Body of pancreas (tissue), 4 donors: Measurements from ENCODE around the gene THAP12. TPM values are rescaled to one million over a fixed set of nuclear protein-coding genes. Genes with fewer than 3 reads are reported as not detected.

Experiments used
- ATAC-seq: fragments of 150-250 bp; one replicate; pipeline ENCODE4 v1.9.1; 2016
- DNase-seq, 4 donors: peaks; one replicate each; pipeline ENCODE4 v3.0.0-alpha.2; 2019
- H3K27ac ChIP-seq, 4 donors: fragments of 200-600 bp; sonication (generic); 1 replicate in 3 of 4; 2 replicates in 1 of 4; pipeline versions ENCODE4 v1.5.1 to v1.6.1; 2016 to 2019; ENCODE audit warnings: mild to moderate bottlenecking in 1 of 4, mixed read lengths in 1 of 4, moderate library complexity in 1 of 4
- H3K27me3 ChIP-seq, 2 donors: fragments of 200-600 bp; sonication (generic); one replicate each; pipeline ENCODE4 v1.6.0; 2016; ENCODE audit warnings: mild to moderate bottlenecking in 1 of 2
- H3K36me3 ChIP-seq, 2 donors: fragments of 200-600 bp; sonication (generic); replicated peaks in 1 of 2; 2 replicates each; pipeline ENCODE4 v1.5.1; 2016; ENCODE audit warnings: low read depth in 2 of 2; ENCODE audit not compliant: insufficient read depth in 1 of 2
- H3K4me1 ChIP-seq: fragments of 200-600 bp; sonication (generic); one replicate; pipeline ENCODE4 v1.6.0; 2016
- H3K4me3 ChIP-seq, 2 donors: fragments of 200-600 bp; sonication (generic); 1 replicate in 1 of 2; 2 replicates in 1 of 2; pipeline ENCODE4 v1.5.1; 2016 to 2019
- H3K9me3 ChIP-seq, 3 donors: fragments of 200-600 bp; sonication (generic); 1 replicate in 2 of 3; 2 replicates in 1 of 3; pipeline ENCODE4 v1.5.1; 2016
- CTCF ChIP-seq, 7 experiments: fragments of 450-650 bp in 4 of 7; fragments of 200-600 bp in 3 of 7; sonication (generic) in 3 of 7; IDR thresholded peaks; one replicate each; pipeline ENCODE4 v1.5.1; 2016 to 2019; ENCODE audit warnings: antibody characterized with exemption in 7 of 7
- POLR2A ChIP-seq, 3 donors: fragments of 450-650 bp; IDR thresholded peaks; one replicate each; pipeline ENCODE4 v1.6.1; 2016; ENCODE audit warnings: antibody characterized with exemption in 3 of 3, mild to moderate bottlenecking in 2 of 3
- WGBS, 2 donors: methylation state at CpG; one replicate each; pipeline ENCODE4 v1.1.5; 2017; 5-methylcytosine and 5-hydroxymethylcytosine counted together
- intact Hi-C: fragments of 100-400 bp; cut with DNase I; formaldehyde crosslinking; loops from one replicate; pipeline ENCODE4 v1.15.1; 2023
- total RNA-seq, 2 donors: library from RNA; depleted of rRNA; stranded (reverse); fragments of >200 nt; gene quantifications; one replicate each; pipeline ENCODE4 v1.1.0, GENCODE V29; 2016

The THAP12 gene
- total RNA-seq, 2 donors from 2014 or later = 42.5 to 47.5 TPM

- H3K4me1 ChIP-seq = peaks cover 40% of the 10 kb centered on the region
- intact Hi-C loops = no loop called here
- H3K9me3 ChIP-seq = no peaks in the 10 kb centered on the region
- DNase-seq (no peak), ATAC-seq (no peak)
- TF ChIP-seq CTCF (IDR thresholded peaks at IDR 0.05) = no peak
- no peak for TF ChIP-seq POLR2A (IDR thresholded peaks at IDR 0.05)
- no peak overlapping the region for H3K27ac ChIP-seq
- no peaks in the 10 kb centered on the region for H3K36me3 ChIP-seq
- H3K27me3 ChIP-seq = no peaks in the 10 kb centered on the region
- no peak overlapping the region for H3K4me3 ChIP-seq
These were observed 13.5 kb upstream of the THAP12 start for GRCh38 chr11:76394411-76394810.

- Histone ChIP-seq H3K4me1 (peaks cover 55% of the 10 kb centered on the region), H3K27me3 (no peaks in the 10 kb centered on the region), H3K4me3 (no peak overlapping the region), H3K27ac (peak overlapping the region in 2 of 4 donors; percentile 76 to 79), H3K36me3 (no peaks in the 10 kb centered on the region), H3K9me3 (no peaks in the 10 kb centered on the region)
- TF ChIP-seq CTCF (IDR thresholded peaks at IDR 0.05) = no peak
- TF ChIP-seq POLR2A (IDR thresholded peaks at IDR 0.05) = no peak
- WGBS, 2 donors = 85 to 98% methylated on average over 1 of the region's 1 CpG
- ATAC-seq = no peak
- intact Hi-C loops = no loop called here
- no peak for DNase-seq
These were observed 11.9 kb upstream of the THAP12 start for GRCh38 chr11:76392870-76393269.

GRCh38 chr11:76391811-76392475, 11.0 kb upstream of the THAP12 start:
- no peak for DNase-seq
- 25 to 27% methylated on average over 7 of the region's 7 CpGs for WGBS, 2 donors
- H3K4me3 ChIP-seq = no peak overlapping the region
- intact Hi-C loops = no loop called here
- no peaks in the 10 kb centered on the region for H3K36me3 ChIP-seq
- peak overlapping the region; percentile 72 to 83 (median 78) for H3K27ac ChIP-seq
- peak; percentile 34 for ATAC-seq
- H3K27me3 ChIP-seq = no peaks in the 10 kb centered on the region
- TF ChIP-seq CTCF (IDR thresholded peaks at IDR 0.05) (no peak), POLR2A (IDR thresholded peaks at IDR 0.05) (no peak)
- peaks cover 60% of the 10 kb centered on the region for H3K4me1 ChIP-seq
- H3K9me3 ChIP-seq = no peaks in the 10 kb centered on the region

GRCh38 chr11:76391021-76391420, 10.1 kb upstream of the THAP12 start:
- 6 to 8% methylated on average over 6 of the region's 6 CpGs for WGBS, 2 donors
- peak; percentile 74 to 86 (median 83) for DNase-seq
- TF ChIP-seq POLR2A (IDR thresholded peaks at IDR 0.05) = no peak
- no peak for TF ChIP-seq CTCF (IDR thresholded peaks at IDR 0.05)
- peak; percentile 90 for ATAC-seq
- Histone ChIP-seq H3K9me3 (no peaks in the 10 kb centered on the region), H3K27me3 (no peaks in the 10 kb centered on the region), H3K36me3 (no peaks in the 10 kb centered on the region), H3K27ac (peak overlapping the region; percentile 72 to 83 (median 78)), H3K4me3 (no peak overlapping the region), H3K4me1 (peaks cover 67% of the 10 kb centered on the region)
- intact Hi-C loops = no loop called here

GRCh38 chr11:76388408-76388807, 7.5 kb upstream of the THAP12 start:
- TF ChIP-seq CTCF (IDR thresholded peaks at IDR 0.05) (no peak), POLR2A (IDR thresholded peaks at IDR 0.05) (no peak)
- WGBS, 2 donors = 32 to 33% methylated on average over 2 of the region's 2 CpGs
- H3K27me3 ChIP-seq = no peaks in the 10 kb centered on the region
- H3K4me1 ChIP-seq = peaks cover 86% of the 10 kb centered on the region
- H3K27ac ChIP-seq = peak overlapping the region in 1 of 4 donors; percentile 30
- no peaks in the 10 kb centered on the region for H3K9me3 ChIP-seq
- H3K36me3 ChIP-seq = no peaks in the 10 kb centered on the region
- H3K4me3 ChIP-seq = no peak overlapping the region
- intact Hi-C loops = no loop called here
- ATAC-seq (no peak), DNase-seq (no peak)
